ENCODE results near the gene SLC19A2. TPM values are rescaled to one million over a fixed set of nuclear protein-coding genes. Genes with fewer than 3 reads are reported as not detected.

Gene SLC19A2
- total RNA-seq, 3 donors from 2014 or later, result 9.1 to 13.5 (median 12.0) TPM

- no peak overlapping the region for H3K4me3 Mint-ChIP-seq
- DNase-seq, result no peak
- no peaks in the 10 kb centered on the region for H3K27me3 Mint-ChIP-seq (ENCODE audit: low read depth)
- H3K9me3 Mint-ChIP-seq, result no peaks in the 10 kb centered on the region
- peaks cover 7% of the 10 kb centered on the region for H3K36me3 Mint-ChIP-seq (ENCODE audit: insufficient read depth)
- no peak for ATAC-seq
- peaks cover 2% of the 10 kb centered on the region for H3K4me1 Mint-ChIP-seq (ENCODE audit: low read depth)
Observed at GRCh38 chr1:169474302-169474995, 11.3 kb downstream of the SLC19A2 start.

- H3K36me3 Mint-ChIP-seq (ENCODE audit: insufficient read depth), result peaks cover 7% of the 10 kb centered on the region
- no peaks in the 10 kb centered on the region for H3K27me3 Mint-ChIP-seq (ENCODE audit: low read depth)
Observed at GRCh38 chr1:169473347-169473746, 12.4 kb downstream of the SLC19A2 start.

GRCh38 chr1:169472738-169473137 is 13.0 kb downstream of the SLC19A2 start:
- Mint-ChIP-seq H3K9me3 (no peaks in the 10 kb centered on the region), H3K4me3 (no peak overlapping the region), H3K36me3 (ENCODE audit: insufficient read depth) (peaks cover 7% of the 10 kb centered on the region), H3K27me3 (ENCODE audit: low read depth) (no peaks in the 10 kb centered on the region), H3K4me1 (ENCODE audit: low read depth) (peaks cover 2% of the 10 kb centered on the region)
- no peak for ATAC-seq
- no peak for DNase-seq

More at GRCh38 chr1:169473347-169473746, 12.4 kb downstream of the SLC19A2 start:
- no peak overlapping the region for H3K4me3 Mint-ChIP-seq
- no peaks in the 10 kb centered on the region for H3K9me3 Mint-ChIP-seq
- peaks cover 2% of the 10 kb centered on the region for H3K4me1 Mint-ChIP-seq (ENCODE audit: low read depth)
- ATAC-seq (no peak), DNase-seq (no peak)

GRCh38 chr1:169468982-169469381 is 16.8 kb downstream of the SLC19A2 start:
- no peaks in the 10 kb centered on the region for H3K9me3 Mint-ChIP-seq
- no peak for ATAC-seq
- H3K27me3 Mint-ChIP-seq (ENCODE audit: low read depth), result no peaks in the 10 kb centered on the region
- H3K36me3 Mint-ChIP-seq (ENCODE audit: insufficient read depth), result peaks cover 7% of the 10 kb centered on the region
- no peak for DNase-seq
- peaks cover 2% of the 10 kb centered on the region for H3K4me1 Mint-ChIP-seq (ENCODE audit: low read depth)
- H3K4me3 Mint-ChIP-seq, result no peak overlapping the region

- peaks cover 5% of the 10 kb centered on the region for H3K36me3 Mint-ChIP-seq (ENCODE audit: insufficient read depth)
- ATAC-seq (no peak), DNase-seq (peak; percentile 13)
- H3K4me1 Mint-ChIP-seq (ENCODE audit: low read depth), result no peaks in the 10 kb centered on the region
- no peak overlapping the region for H3K4me3 Mint-ChIP-seq
- no peaks in the 10 kb centered on the region for H3K9me3 Mint-ChIP-seq
- H3K27me3 Mint-ChIP-seq (ENCODE audit: low read depth), result no peaks in the 10 kb centered on the region
Observed at GRCh38 chr1:169466259-169467230, 19.2 kb downstream of the SLC19A2 start.

GRCh38 chr1:169465281-169465680 is 20.5 kb downstream of the SLC19A2 start:
- Mint-ChIP-seq H3K9me3 (no peaks in the 10 kb centered on the region), H3K27me3 (ENCODE audit: low read depth) (peaks cover 10% of the 10 kb centered on the region), H3K4me1 (ENCODE audit: low read depth) (peaks cover 7% of the 10 kb centered on the region), H3K4me3 (no peak overlapping the region), H3K36me3 (ENCODE audit: insufficient read depth) (peaks cover 5% of the 10 kb centered on the region)
- no peak for ATAC-seq
- DNase-seq, result no peak

- Mint-ChIP-seq H3K27me3 (ENCODE audit: low read depth) (peaks cover 15% of the 10 kb centered on the region), H3K36me3 (ENCODE audit: insufficient read depth) (peaks cover 3% of the 10 kb centered on the region), H3K9me3 (peaks cover under 1% of the 10 kb centered on the region), H3K4me1 (ENCODE audit: low read depth) (peaks cover 11% of the 10 kb centered on the region), H3K4me3 (no peak overlapping the region)
- ATAC-seq (no peak), DNase-seq (no peak)
Observed at GRCh38 chr1:169462385-169462784, 23.4 kb downstream of the SLC19A2 start.

- DNase-seq, result no peak
- Mint-ChIP-seq H3K9me3 (peaks cover 8% of the 10 kb centered on the region), H3K27me3 (ENCODE audit: low read depth) (peaks cover 15% of the 10 kb centered on the region), H3K36me3 (ENCODE audit: insufficient read depth) (peaks cover 6% of the 10 kb centered on the region), H3K4me3 (no peak overlapping the region), H3K4me1 (ENCODE audit: low read depth) (peaks cover 11% of the 10 kb centered on the region)
- ATAC-seq, result peak in 1 of 2 donors; percentile 32
Observed at GRCh38 chr1:169461390-169462000, 24.2 kb downstream of the SLC19A2 start.

GRCh38 chr1:169460191-169460833 is 25.4 kb downstream of the SLC19A2 start:
- ATAC-seq (peak in 1 of 2 donors; percentile 43), DNase-seq (no peak)
- Mint-ChIP-seq H3K9me3 (peaks cover 8% of the 10 kb centered on the region), H3K27me3 (ENCODE audit: low read depth) (peaks cover 15% of the 10 kb centered on the region), H3K4me1 (ENCODE audit: low read depth) (peaks cover 13% of the 10 kb centered on the region), H3K4me3 (peak overlapping the region; percentile 50), H3K36me3 (ENCODE audit: insufficient read depth) (peaks cover 6% of the 10 kb centered on the region)

GRCh38 chr1:169457443-169457842 is 28.3 kb downstream of the SLC19A2 start:
- Mint-ChIP-seq H3K27me3 (ENCODE audit: low read depth) (peaks cover 15% of the 10 kb centered on the region), H3K9me3 (peaks cover 8% of the 10 kb centered on the region), H3K4me3 (no peak overlapping the region), H3K36me3 (ENCODE audit: insufficient read depth) (peaks cover 6% of the 10 kb centered on the region), H3K4me1 (ENCODE audit: low read depth) (peaks cover 13% of the 10 kb centered on the region)
- DNase-seq (no peak), ATAC-seq (no peak)

GRCh38 chr1:169456029-169456428 is 29.7 kb downstream of the SLC19A2 start:
- ATAC-seq, result no peak
- Mint-ChIP-seq H3K9me3 (peaks cover 8% of the 10 kb centered on the region), H3K36me3 (ENCODE audit: insufficient read depth) (peaks cover 6% of the 10 kb centered on the region), H3K27me3 (ENCODE audit: low read depth) (peaks cover 14% of the 10 kb centered on the region), H3K4me1 (ENCODE audit: low read depth) (peaks cover 9% of the 10 kb centered on the region), H3K4me3 (no peak overlapping the region)
- DNase-seq, result no peak

GRCh38 chr1:169452921-169453320 is 32.8 kb downstream of the SLC19A2 start:
- no peak overlapping the region for H3K4me3 Mint-ChIP-seq
- H3K9me3 Mint-ChIP-seq, result peaks cover 8% of the 10 kb centered on the region
- ATAC-seq (no peak), DNase-seq (no peak)
- peaks cover 2% of the 10 kb centered on the region for H3K4me1 Mint-ChIP-seq (ENCODE audit: low read depth)
- peaks cover 8% of the 10 kb centered on the region for H3K27me3 Mint-ChIP-seq (ENCODE audit: low read depth)
- peaks cover 6% of the 10 kb centered on the region for H3K36me3 Mint-ChIP-seq (ENCODE audit: insufficient read depth)

GRCh38 chr1:169451218-169451824 is 34.4 kb downstream of the SLC19A2 start:
- Mint-ChIP-seq H3K27me3 (ENCODE audit: low read depth) (peaks cover 8% of the 10 kb centered on the region), H3K9me3 (no peaks in the 10 kb centered on the region), H3K4me1 (ENCODE audit: low read depth) (peaks cover 2% of the 10 kb centered on the region), H3K36me3 (ENCODE audit: insufficient read depth) (no peaks in the 10 kb centered on the region), H3K4me3 (no peak overlapping the region)
- DNase-seq (no peak), ATAC-seq (no peak)
